GM12892 (cell line): ENCODE measurements around the gene CARNS1.

ENCODE experiments used
- POLR2A ChIP-seq: IDR thresholded peaks from 2 replicates; pipeline ENCODE4 v1.6.1; 2011; ENCODE audit warnings: low read depth, low read length, control low read depth
- POLR2AphosphoS5 ChIP-seq: IDR thresholded peaks from 2 replicates; pipeline ENCODE4 v1.6.1; 2011; ENCODE audit warnings: low read depth, low read length, control low read depth

GRCh38 chr11:67468056-67468455 lies 52.6 kb downstream of the CARNS1 start:
- no peak for TF ChIP-seq POLR2AphosphoS5
- no peak for TF ChIP-seq POLR2A
